ENCODE results near the gene MAP1S. TPM values are rescaled to one million over a fixed set of nuclear protein-coding genes. Genes with fewer than 3 reads are reported as not detected.

MAP1S gene
- total RNA-seq, 2 experiments from 2014 or later: 18.1 to 21.4 TPM

DNA sequence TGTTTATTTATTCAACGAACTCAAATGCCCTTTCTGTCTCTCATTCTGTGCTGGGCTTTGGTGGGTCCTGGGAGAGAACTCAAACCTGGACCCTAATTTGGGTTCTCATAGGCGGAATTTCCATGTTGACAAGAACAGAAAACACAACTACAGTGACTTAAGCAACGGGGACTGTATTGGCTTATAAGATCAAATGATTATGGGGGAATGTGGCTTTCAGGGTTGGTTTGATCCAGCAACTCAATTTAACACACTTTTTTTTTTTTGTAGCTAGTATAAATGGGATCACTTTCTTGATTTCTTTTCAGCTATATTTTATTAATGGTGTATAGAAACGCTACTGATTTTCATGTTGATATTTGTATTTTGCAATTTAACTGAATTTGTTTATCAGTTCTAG is 41.9 kb downstream of the MAP1S start:
- no peaks in the 10 kb centered on the region for H3K9me3 ChIP-seq (ENCODE audit: control insufficient read depth in 1 of 2, insufficient read depth in 1 of 2, low read length in 2 of 2)
- H3K4me1 Mint-ChIP-seq (ENCODE audit: low read depth): peaks cover 2% of the 10 kb centered on the region
- H3K27me3 ChIP-seq (ENCODE audit: control insufficient read depth in 1 of 2, insufficient read depth in 2 of 2, low read length in 2 of 2): no peaks in the 10 kb centered on the region
- no peak for DNase-seq
- POLR2A ChIA-PET: interaction anchor here (2.1 kb wide), 1 partner anchor 10 kb away, joined by 6 read pairs; the partner anchor contains the start of gene FCHO1
- H3K4me3 ChIP-seq (ENCODE audit: low read length): no peak overlapping the region
- H3K27me3 Mint-ChIP-seq: no peaks in the 10 kb centered on the region
- peaks cover 82% of the 10 kb centered on the region for H3K36me3 Mint-ChIP-seq (ENCODE audit: low read depth)
- TF ChIP-seq, protein P1, sequence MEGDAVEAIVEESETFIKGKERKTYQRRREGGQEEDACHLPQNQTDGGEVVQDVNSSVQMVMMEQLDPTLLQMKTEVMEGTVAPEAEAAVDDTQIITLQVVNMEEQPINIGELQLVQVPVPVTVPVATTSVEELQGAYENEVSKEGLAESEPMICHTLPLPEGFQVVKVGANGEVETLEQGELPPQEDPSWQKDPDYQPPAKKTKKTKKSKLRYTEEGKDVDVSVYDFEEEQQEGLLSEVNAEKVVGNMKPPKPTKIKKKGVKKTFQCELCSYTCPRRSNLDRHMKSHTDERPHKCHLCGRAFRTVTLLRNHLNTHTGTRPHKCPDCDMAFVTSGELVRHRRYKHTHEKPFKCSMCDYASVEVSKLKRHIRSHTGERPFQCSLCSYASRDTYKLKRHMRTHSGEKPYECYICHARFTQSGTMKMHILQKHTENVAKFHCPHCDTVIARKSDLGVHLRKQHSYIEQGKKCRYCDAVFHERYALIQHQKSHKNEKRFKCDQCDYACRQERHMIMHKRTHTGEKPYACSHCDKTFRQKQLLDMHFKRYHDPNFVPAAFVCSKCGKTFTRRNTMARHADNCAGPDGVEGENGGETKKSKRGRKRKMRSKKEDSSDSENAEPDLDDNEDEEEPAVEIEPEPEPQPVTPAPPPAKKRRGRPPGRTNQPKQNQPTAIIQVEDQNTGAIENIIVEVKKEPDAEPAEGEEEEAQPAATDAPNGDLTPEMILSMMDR (IDR thresholded peaks at IDR 0.05): no peak
- no peak overlapping the region for H3K4me3 Mint-ChIP-seq
- intact Hi-C loops (cut with DNase I, micrococcal nuclease): loop anchor here in 1 of 2 experiments (1.0 kb wide), 1 partner anchor 11 kb away; no protein-coding TSS in a partner anchor
- ATAC-seq (ENCODE audit: poor library complexity): no peak
- CTCF ChIA-PET: interaction anchor here (2.0 kb wide), 1 partner anchor 57 kb away, joined by 4 read pairs; no protein-coding TSS in a partner anchor
- H3K9me3 Mint-ChIP-seq: no peaks in the 10 kb centered on the region
- H3K27ac Mint-ChIP-seq: no peak overlapping the region
- H3K36me3 ChIP-seq (ENCODE audit: insufficient read depth, low read length): peaks cover 50% of the 10 kb centered on the region
- no peak overlapping the region for H3K27ac ChIP-seq (ENCODE audit: low read depth in 1 of 2, low read length in 2 of 2)
- H3K4me1 ChIP-seq (ENCODE audit: insufficient read depth, low read length): peaks cover 1% of the 10 kb centered on the region

DNA sequence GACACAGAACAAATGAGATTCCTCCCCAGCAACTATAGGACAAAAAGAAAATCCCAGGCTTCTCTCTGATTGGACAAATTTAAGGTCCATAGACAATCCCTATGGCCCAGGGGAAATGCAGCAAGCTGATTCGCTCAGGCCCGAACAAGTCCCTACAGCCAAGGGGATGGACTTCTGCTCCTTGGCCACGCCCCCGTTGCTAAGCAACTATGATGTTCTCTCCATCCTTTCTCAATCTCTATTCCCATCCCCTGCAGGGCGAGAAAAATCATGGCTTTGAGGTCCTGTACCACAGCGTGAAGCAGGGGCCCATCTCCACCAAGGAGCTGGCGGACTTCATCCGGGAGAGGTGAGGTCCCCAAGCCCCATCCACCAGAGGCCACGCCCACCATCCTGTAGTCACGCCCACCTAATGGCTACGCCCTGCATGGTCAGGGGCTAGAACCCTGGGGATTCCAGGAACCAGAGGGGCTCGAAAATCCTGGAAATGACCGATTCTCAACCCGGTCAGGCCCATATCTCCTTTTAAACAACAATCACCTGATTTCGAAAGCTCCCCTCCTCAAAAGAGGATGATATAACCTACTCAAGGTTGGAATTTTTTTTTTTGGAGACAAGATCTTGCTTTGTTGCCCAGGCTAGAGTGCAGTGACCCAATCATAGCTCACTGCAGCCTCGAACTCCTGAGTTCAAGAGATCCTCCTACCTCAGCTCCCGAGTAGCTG is 43.4 kb downstream of the MAP1S start:
- ATAC-seq (ENCODE audit: poor library complexity): no peak
- Histone ChIP-seq H3K4me1 (ENCODE audit: insufficient read depth, low read length) (peaks cover 4% of the 10 kb centered on the region), H3K27ac (ENCODE audit: low read depth in 1 of 2, low read length in 2 of 2) (no peak overlapping the region), H3K27me3 (ENCODE audit: control insufficient read depth in 1 of 2, insufficient read depth in 2 of 2, low read length in 2 of 2) (no peaks in the 10 kb centered on the region), H3K36me3 (ENCODE audit: insufficient read depth, low read length) (peaks cover 54% of the 10 kb centered on the region), H3K9me3 (ENCODE audit: control insufficient read depth in 1 of 2, insufficient read depth in 1 of 2, low read length in 2 of 2) (no peaks in the 10 kb centered on the region), H3K4me3 (ENCODE audit: low read length) (no peak overlapping the region)
- intact Hi-C loops (cut with DNase I, micrococcal nuclease): no loop called here
- Mint-ChIP-seq H3K4me3 (no peak overlapping the region), H3K9me3 (no peaks in the 10 kb centered on the region), H3K4me1 (ENCODE audit: low read depth) (peaks cover 4% of the 10 kb centered on the region), H3K27ac (no peak overlapping the region), H3K27me3 (no peaks in the 10 kb centered on the region), H3K36me3 (ENCODE audit: low read depth) (peaks cover 82% of the 10 kb centered on the region)
- POLR2A ChIA-PET: interaction anchor here (1.4 to 2.1 kb wide), 2 partner anchors 10 to 11 kb away, joined by 3 to 6 read pairs; partner anchors contain the start of gene FCHO1
- peak in 2 of 14 experiments; percentile 39 to 54 for DNase-seq
- CTCF ChIA-PET: interaction anchor here (0.7 to 0.8 kb wide), 2 partner anchors 10 to 371 kb away, joined by 3 to 4 read pairs; no protein-coding TSS in a partner anchor
- TF ChIP-seq, protein P1 (IDR thresholded peaks at IDR 0.05): no peak

DNA sequence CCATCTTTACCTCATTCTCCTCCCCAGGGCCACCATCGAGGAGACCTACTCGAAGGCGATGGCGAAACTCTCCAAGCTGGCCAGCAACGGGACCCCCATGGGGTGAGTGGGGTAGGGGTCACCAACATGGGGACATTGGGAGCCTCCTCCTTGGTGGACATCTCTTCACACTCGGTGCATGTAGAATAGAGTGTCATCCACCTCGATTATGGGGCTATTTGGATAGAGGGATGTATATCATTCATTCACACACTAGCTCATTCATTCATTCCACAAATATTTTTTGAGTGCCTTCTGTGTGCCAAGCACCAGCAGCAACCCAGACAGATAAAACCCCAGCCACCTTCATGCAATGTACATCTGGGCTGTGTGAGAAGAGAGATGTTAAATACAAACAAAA is 45.1 kb downstream of the MAP1S start:
- peaks cover 61% of the 10 kb centered on the region for H3K36me3 ChIP-seq (ENCODE audit: insufficient read depth, low read length)
- H3K27ac ChIP-seq (ENCODE audit: low read depth in 1 of 2, low read length in 2 of 2): no peak overlapping the region
- H3K4me1 ChIP-seq (ENCODE audit: insufficient read depth, low read length): peaks cover 4% of the 10 kb centered on the region
- intact Hi-C loops (cut with DNase I, micrococcal nuclease): no loop called here
- Mint-ChIP-seq H3K27me3 (no peaks in the 10 kb centered on the region), H3K4me3 (no peak overlapping the region), H3K9me3 (no peaks in the 10 kb centered on the region), H3K4me1 (ENCODE audit: low read depth) (peaks cover 4% of the 10 kb centered on the region), H3K27ac (no peak overlapping the region), H3K36me3 (ENCODE audit: low read depth) (peaks cover 80% of the 10 kb centered on the region)
- H3K4me3 ChIP-seq (ENCODE audit: low read length): no peak overlapping the region
- H3K27me3 ChIP-seq (ENCODE audit: control insufficient read depth in 1 of 2, insufficient read depth in 2 of 2, low read length in 2 of 2): no peaks in the 10 kb centered on the region
- TF ChIP-seq, protein P1 (IDR thresholded peaks at IDR 0.05): no peak
- ChIA-PET POLR2A (interaction anchor here (0.6 kb wide), 1 partner anchor 14 kb away, joined by 3 read pairs; no protein-coding TSS in a partner anchor), CTCF (no interaction called here)
- ATAC-seq (ENCODE audit: poor library complexity) (no peak), DNase-seq (no peak)
- no peaks in the 10 kb centered on the region for H3K9me3 ChIP-seq (ENCODE audit: control insufficient read depth in 1 of 2, insufficient read depth in 1 of 2, low read length in 2 of 2)
